Activated naive CD4-positive, alpha-beta T cell treated with anti-CD3 and anti-CD28 coated beads, Interleukin-2, amount 10 ng/mL, durations not matched to agents 5 hours and 36 hours (primary cell): ENCODE data around the gene GAR1. TPM values are rescaled to one million over a fixed set of nuclear protein-coding genes. Genes with fewer than 3 reads are reported as not detected.

ENCODE experiments used
- total RNA-seq, 2 experiments: library from RNA; stranded (reverse); gene quantifications; one replicate each; pipeline ENCODE4 v1.2.3, GENCODE V29; 2021

GAR1 gene
- 10 to 100 TPM; 23.2 TPM for total RNA-seq

GRCh38 chr4:109815151-109816081 lies at the start of gene GAR1:
GAR1 (plus strand) TSS chr4:109815762; CDS start chr4:109816165, 403 bp downstream.

GRCh38 chr4:109801895-109802319 lies 13.7 kb upstream of the GAR1 start, which contains the start of gene CFI:
CFI (minus strand) TSS chr4:109801999; CDS start chr4:109801971, 28 bp downstream.

GRCh38 chr4:109827672-109828071 lies 12.1 kb downstream of the GAR1 start, which contains the start of gene RRH:
RRH (plus strand) TSS chr4:109827972; CDS start chr4:109828028, 56 bp downstream.

GRCh38 chr4:109847896-109848442 lies 32.4 kb downstream of the GAR1 start, which contains the start of gene LRIT3:
LRIT3 (plus strand) TSS chr4:109848107; CDS start chr4:109848202, 95 bp downstream.

Other genes starting within 250 kb of the GAR1 start
- gene CASP6, start 112.3 kb upstream of the GAR1 start, total RNA-seq = 10 to 100 TPM; 26.2 to 30.9 TPM
- gene PLA2G12A, start 85.7 kb upstream of the GAR1 start, total RNA-seq = 10 to 100 TPM; 17.8 to 20.4 TPM
- gene CFI, start 13.8 kb upstream of the GAR1 start, total RNA-seq = not detected
- under 1 TPM; 0.18 to 0.36 TPM for gene RRH, start 12.2 kb downstream of the GAR1 start, total RNA-seq
- under 1 TPM; 0.19 to 0.28 TPM for gene LRIT3, start 32.3 kb downstream of the GAR1 start, total RNA-seq
- gene EGF, start 97.1 kb downstream of the GAR1 start, total RNA-seq = not detected